RCC 7860 (cell line): ENCODE measurements around the gene CPB1.
"Not testable (repeated sequence)": the region's sequence is repeated elsewhere in the genome, so short reads cannot be mapped to it uniquely, and the experiment has no call there.

Experiments
- DNase-seq: peaks from one replicate; pipeline ENCODE4 v3.0.0-alpha.2; 2015; ENCODE audit warnings: low spot score
- FAIRE-seq: peaks from 2 replicates; lab custom pipeline; 2012; peaks lifted over from hg19 to GRCh38; lab: Jason Lieb, UNC

The CPB1 gene

GRCh38 chr3:148827585-148827984 lies at the start of gene CPB1:
Gene CPB1, plus strand, starts transcription at chr3:148827811. Its CDS starts 13 bp downstream, at chr3:148827824.
- FAIRE-seq: no peak

GRCh38 chr3:148778926-148779325 lies 48.7 kb upstream of the CPB1 start:
- FAIRE-seq: no peak
- DNase-seq: no peak

More at GRCh38 chr3:148827585-148827984, at the start of gene CPB1:
- no peak for DNase-seq

- DNase-seq, FAIRE-seq: not testable (repeated sequence)
Measured at GRCh38 chr3:148785026-148785425, 42.6 kb upstream of the CPB1 start.

- not testable (repeated sequence) for DNase-seq
Measured at GRCh38 chr3:148786159-148786558, 41.5 kb upstream of the CPB1 start.

GRCh38 chr3:148789146-148789545 lies 38.5 kb upstream of the CPB1 start:
- DNase-seq: no peak
- FAIRE-seq: no peak

More at GRCh38 chr3:148786159-148786558, 41.5 kb upstream of the CPB1 start:
- FAIRE-seq: not testable (repeated sequence)

GRCh38 chr3:148789906-148790305 lies 37.7 kb upstream of the CPB1 start:
- DNase-seq (no peak), FAIRE-seq (no peak)

- no peak for DNase-seq
- FAIRE-seq: no peak
Measured at GRCh38 chr3:148790370-148790769, 37.2 kb upstream of the CPB1 start.

- FAIRE-seq: no peak
- DNase-seq: no peak
Measured at GRCh38 chr3:148790851-148791735, 36.5 kb upstream of the CPB1 start.

- FAIRE-seq (no peak), DNase-seq (no peak)
Measured at GRCh38 chr3:148791920-148792319, 35.7 kb upstream of the CPB1 start.

- FAIRE-seq (no peak), DNase-seq (no peak)
Measured at GRCh38 chr3:148792516-148792915, 35.1 kb upstream of the CPB1 start.

GRCh38 chr3:148796799-148797198 lies 30.8 kb upstream of the CPB1 start:
- DNase-seq (no peak), FAIRE-seq (no peak)

GRCh38 chr3:148797795-148798194 lies 29.8 kb upstream of the CPB1 start:
- DNase-seq: no peak
- no peak for FAIRE-seq

- FAIRE-seq (no peak), DNase-seq (no peak)
Measured at GRCh38 chr3:148800414-148800813, 27.2 kb upstream of the CPB1 start.

GRCh38 chr3:148809835-148810234 lies 17.8 kb upstream of the CPB1 start:
- DNase-seq (no peak), FAIRE-seq (no peak)

GRCh38 chr3:148815316-148816110 lies 12.1 kb upstream of the CPB1 start:
- DNase-seq: no peak
- FAIRE-seq: no peak

- no peak for FAIRE-seq
- DNase-seq: no peak
Measured at GRCh38 chr3:148816427-148816826, 11.2 kb upstream of the CPB1 start.

- FAIRE-seq: no peak
- DNase-seq: no peak
Measured at GRCh38 chr3:148816981-148817525, 10.6 kb upstream of the CPB1 start.

GRCh38 chr3:148820361-148821245 lies 7.0 kb upstream of the CPB1 start:
- DNase-seq: no peak
- no peak for FAIRE-seq

- FAIRE-seq: no peak
Measured at GRCh38 chr3:148823026-148823425, 4.6 kb upstream of the CPB1 start.

GRCh38 chr3:148825476-148825875 lies 2.1 kb upstream of the CPB1 start:
- no peak for FAIRE-seq
- DNase-seq: no peak

More at GRCh38 chr3:148823026-148823425, 4.6 kb upstream of the CPB1 start:
- DNase-seq: no peak
